Type B pancreatic cell (in vitro differentiated cells): ENCODE results near the gene HLA-DRA. TPM values are rescaled to one million over a fixed set of nuclear protein-coding genes. Genes with fewer than 3 reads are reported as not detected.

Experiments
- DNase-seq: peaks from one replicate; pipeline ENCODE4 v3.0.0; 2021; ENCODE audit warnings: mixed read lengths; ENCODE audit not compliant: unreplicated experiment; ENCODE audit errors: extremely low spot score
- H3K27ac Mint-ChIP-seq: 2 replicates; pipeline ENCODE4 v1.8.0; 2021; ENCODE audit warnings: mild to moderate bottlenecking, mixed read lengths
- H3K27me3 Mint-ChIP-seq: 2 replicates; pipeline ENCODE4 v1.8.0; 2021; ENCODE audit warnings: mixed read lengths
- H3K36me3 Mint-ChIP-seq: 2 replicates; pipeline ENCODE4 v1.8.0; 2021; ENCODE audit warnings: mixed read lengths
- H3K4me1 Mint-ChIP-seq: one replicate; pipeline ENCODE4 v1.8.0; 2021; ENCODE audit warnings: mixed read lengths; ENCODE audit not compliant: unreplicated experiment
- H3K4me3 Mint-ChIP-seq: 2 replicates; pipeline ENCODE4 v1.8.0; 2021; ENCODE audit warnings: mild to moderate bottlenecking, mixed read lengths
- H3K9me3 Mint-ChIP-seq: 2 replicates; pipeline ENCODE4 v1.8.0; 2021; ENCODE audit warnings: mixed read lengths
- total RNA-seq: library from RNA; stranded (reverse); gene quantifications from 2 replicates; pipeline ENCODE4 v1.2.1, GENCODE V29; 2021; ENCODE audit warnings: low replicate concordance
- TF ChIP-seq, protein P1 (sequence below): fragments of 200-600 bp; sonication (generic); conservative IDR thresholded peaks from 2 replicates; pipeline ENCODE4 v1.5.0; 2021; ENCODE audit warnings: antibody characterized with exemption, mild to moderate bottlenecking

Gene HLA-DRA
- total RNA-seq, 1 donor from 2014 or later, result 1.4 TPM

DNA sequence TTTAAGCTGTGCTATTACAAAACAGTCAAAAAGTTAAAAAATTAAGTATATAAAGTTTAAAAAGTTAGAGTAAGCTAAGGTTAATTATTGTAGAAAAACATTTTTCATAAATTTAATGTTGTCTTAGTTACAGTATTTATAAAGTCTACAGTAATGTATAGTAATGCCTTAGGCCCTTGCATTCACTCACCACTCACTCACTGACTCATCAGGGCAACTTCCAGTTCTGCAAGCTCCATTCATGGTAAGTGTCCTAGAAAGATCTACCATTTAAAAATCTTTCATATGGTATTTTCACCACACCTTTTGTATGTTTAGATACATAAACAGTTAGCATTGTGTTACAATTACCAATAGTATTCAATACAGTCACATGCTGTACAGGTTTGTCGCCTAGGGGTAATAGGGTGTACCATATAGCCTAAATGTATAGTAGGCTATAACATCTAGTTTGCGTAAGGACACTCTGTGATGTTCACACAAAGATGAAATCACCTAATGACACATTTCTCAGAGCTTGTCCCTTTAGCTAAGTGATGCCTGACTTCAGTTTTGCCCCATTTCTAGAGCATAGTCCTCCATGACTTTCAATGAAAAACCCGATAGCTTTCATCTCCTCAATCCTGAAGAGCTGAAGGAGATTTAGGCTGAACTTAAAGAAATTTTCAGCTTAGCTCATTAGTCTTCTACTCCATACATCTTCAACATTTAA is 14.9 kb upstream of the HLA-DRA start:
- no peaks in the 10 kb centered on the region for H3K9me3 Mint-ChIP-seq
- TF ChIP-seq, protein P1, sequence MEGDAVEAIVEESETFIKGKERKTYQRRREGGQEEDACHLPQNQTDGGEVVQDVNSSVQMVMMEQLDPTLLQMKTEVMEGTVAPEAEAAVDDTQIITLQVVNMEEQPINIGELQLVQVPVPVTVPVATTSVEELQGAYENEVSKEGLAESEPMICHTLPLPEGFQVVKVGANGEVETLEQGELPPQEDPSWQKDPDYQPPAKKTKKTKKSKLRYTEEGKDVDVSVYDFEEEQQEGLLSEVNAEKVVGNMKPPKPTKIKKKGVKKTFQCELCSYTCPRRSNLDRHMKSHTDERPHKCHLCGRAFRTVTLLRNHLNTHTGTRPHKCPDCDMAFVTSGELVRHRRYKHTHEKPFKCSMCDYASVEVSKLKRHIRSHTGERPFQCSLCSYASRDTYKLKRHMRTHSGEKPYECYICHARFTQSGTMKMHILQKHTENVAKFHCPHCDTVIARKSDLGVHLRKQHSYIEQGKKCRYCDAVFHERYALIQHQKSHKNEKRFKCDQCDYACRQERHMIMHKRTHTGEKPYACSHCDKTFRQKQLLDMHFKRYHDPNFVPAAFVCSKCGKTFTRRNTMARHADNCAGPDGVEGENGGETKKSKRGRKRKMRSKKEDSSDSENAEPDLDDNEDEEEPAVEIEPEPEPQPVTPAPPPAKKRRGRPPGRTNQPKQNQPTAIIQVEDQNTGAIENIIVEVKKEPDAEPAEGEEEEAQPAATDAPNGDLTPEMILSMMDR, result no peak
- H3K4me3 Mint-ChIP-seq, result no peak overlapping the region
- H3K27ac Mint-ChIP-seq, result no peak overlapping the region
- no peaks in the 10 kb centered on the region for H3K36me3 Mint-ChIP-seq
- H3K27me3 Mint-ChIP-seq, result peaks cover 32% of the 10 kb centered on the region
- no peaks in the 10 kb centered on the region for H3K4me1 Mint-ChIP-seq
- DNase-seq, result no peak

DNA sequence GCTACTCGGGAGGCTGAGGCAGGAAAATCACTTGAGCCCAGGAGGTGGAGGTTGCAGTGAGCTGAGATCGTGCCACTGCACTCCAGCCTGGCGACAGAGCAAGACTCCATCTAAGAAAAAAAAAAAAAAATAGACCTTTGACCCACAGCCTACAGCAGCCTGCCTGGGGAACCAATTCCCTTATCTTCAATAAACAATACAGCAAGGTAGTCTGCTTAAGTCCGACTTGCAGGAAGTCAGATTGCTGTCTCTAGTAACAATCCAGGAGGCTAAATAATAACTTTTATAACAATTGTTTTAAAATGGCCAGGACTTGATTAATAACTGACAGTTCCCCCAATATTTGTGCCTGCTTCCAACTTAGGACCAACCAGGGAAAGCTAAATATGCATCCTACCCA is 13.3 kb upstream of the HLA-DRA start:
- TF ChIP-seq, protein P1, result no peak
- peaks cover 17% of the 10 kb centered on the region for H3K27me3 Mint-ChIP-seq
- H3K36me3 Mint-ChIP-seq, result no peaks in the 10 kb centered on the region
- H3K4me1 Mint-ChIP-seq, result no peaks in the 10 kb centered on the region
- no peak overlapping the region for H3K27ac Mint-ChIP-seq
- H3K4me3 Mint-ChIP-seq, result no peak overlapping the region
- DNase-seq, result no peak
- no peaks in the 10 kb centered on the region for H3K9me3 Mint-ChIP-seq

GRCh38 chr6:32427218-32427617 is 12.5 kb upstream of the HLA-DRA start:
- Mint-ChIP-seq H3K4me1 (no peaks in the 10 kb centered on the region), H3K4me3 (no peak overlapping the region), H3K27me3 (peaks cover 8% of the 10 kb centered on the region), H3K9me3 (no peaks in the 10 kb centered on the region), H3K27ac (no peak overlapping the region), H3K36me3 (no peaks in the 10 kb centered on the region)
- DNase-seq, result no peak
- TF ChIP-seq, protein P1, result no peak

DNA sequence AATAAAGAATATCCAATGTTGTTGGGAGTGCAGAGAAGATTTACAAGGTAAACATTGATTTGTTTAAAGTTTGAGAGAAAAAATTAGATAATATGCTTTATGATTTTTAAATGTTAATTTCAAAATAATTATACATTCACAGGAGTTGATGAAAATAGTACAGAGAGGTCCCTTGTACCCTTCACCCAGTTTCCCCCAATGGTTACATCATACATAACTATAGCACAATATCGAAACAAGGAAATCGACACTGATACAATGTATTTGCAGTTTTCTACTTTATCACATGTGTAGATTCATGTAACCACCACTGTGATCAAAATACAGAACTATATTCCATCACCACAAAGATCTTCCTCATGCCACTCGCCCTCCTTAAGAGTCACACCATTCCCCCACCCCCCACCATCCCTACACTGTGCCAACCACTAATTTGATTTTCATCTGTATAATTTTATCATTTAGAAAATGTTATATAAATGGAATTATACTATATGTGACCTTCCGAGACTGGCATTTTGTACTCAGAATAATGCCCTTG is 11.7 kb upstream of the HLA-DRA start:
- Mint-ChIP-seq H3K4me3 (no peak overlapping the region), H3K27me3 (peaks cover 2% of the 10 kb centered on the region), H3K4me1 (no peaks in the 10 kb centered on the region), H3K27ac (no peak overlapping the region), H3K9me3 (no peaks in the 10 kb centered on the region), H3K36me3 (no peaks in the 10 kb centered on the region)
- no peak for DNase-seq
- TF ChIP-seq, protein P1, result no peak

DNA sequence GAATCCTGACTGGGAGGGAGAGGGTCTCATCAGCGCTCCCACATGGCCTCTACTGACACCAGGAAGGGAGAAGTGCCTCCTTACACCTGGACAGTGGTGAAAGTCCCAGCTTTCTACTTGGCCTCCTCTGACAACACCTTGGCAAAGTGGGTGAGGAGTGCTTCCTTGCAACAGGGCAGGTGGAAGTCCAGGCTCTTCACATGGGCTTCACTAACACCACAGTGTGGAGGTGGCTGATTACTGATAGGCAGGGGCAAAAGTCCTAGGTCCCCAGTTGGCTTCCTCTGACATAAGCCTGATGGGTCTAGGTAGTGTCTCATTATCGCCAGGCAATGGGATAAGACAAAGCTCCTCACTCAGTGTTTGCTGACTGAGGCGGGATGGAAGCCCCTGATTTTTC is 9.5 kb upstream of the HLA-DRA start:
- Mint-ChIP-seq H3K4me1 (no peaks in the 10 kb centered on the region), H3K27me3 (peaks cover 7% of the 10 kb centered on the region), H3K4me3 (no peak overlapping the region), H3K27ac (no peak overlapping the region), H3K9me3 (no peaks in the 10 kb centered on the region), H3K36me3 (no peaks in the 10 kb centered on the region)
- no peak for DNase-seq
- TF ChIP-seq, protein P1, result no peak
